WTC11 (cell line): ENCODE measurements around the gene GRAP2. TPM values are rescaled to one million over a fixed set of nuclear protein-coding genes. Genes with fewer than 3 reads are reported as not detected.
"Not testable (repeated sequence)": the region's sequence is repeated elsewhere in the genome, so short reads cannot be mapped to it uniquely, and the experiment has no call there.

Source experiments
- ATAC-seq: fragments of 200-7000 bp; cut with Tn5 transposase; 2 replicates; pipeline ENCODE4 v1.10.0; 2021; ENCODE audit warnings: mild to moderate bottlenecking, moderate library complexity
- CTCF ChIA-PET: fragments of 300-600 bp; sonication (Branson Sonifier 250); formaldehyde crosslinking; loops from one replicate; lab custom pipeline; 2021; ENCODE audit warnings: antibody characterized with exemption; lab: Charles Lee
- POLR2A ChIA-PET: fragments of 350-600 bp; sonication (Branson Sonifier 250); formaldehyde crosslinking; loops from one replicate; lab custom pipeline; 2021; ENCODE audit warnings: antibody characterized with exemption; lab: Charles Lee
- DNase-seq: peaks from one replicate; pipeline ENCODE4 v3.0.0; 2021; ENCODE audit warnings: low spot score
- H3K27ac Mint-ChIP-seq: 2 replicates; pipeline ENCODE4 v1.8.0; 2021; ENCODE audit warnings: mixed read lengths
- H3K27me3 Mint-ChIP-seq: 2 replicates; pipeline ENCODE4 v1.8.0; 2021; ENCODE audit warnings: low read depth, mild to moderate bottlenecking, moderate library complexity, mixed read lengths
- H3K36me3 Mint-ChIP-seq: 2 replicates; pipeline ENCODE4 v1.8.0; 2021; ENCODE audit warnings: mixed read lengths
- H3K4me1 Mint-ChIP-seq: 2 replicates; pipeline ENCODE4 v1.8.0; 2022; ENCODE audit warnings: mixed read lengths
- H3K4me3 Mint-ChIP-seq: 2 replicates; pipeline ENCODE4 v1.8.0; 2021; ENCODE audit warnings: mild to moderate bottlenecking, moderate library complexity, mixed read lengths
- H3K9me3 Mint-ChIP-seq: 2 replicates; pipeline ENCODE4 v1.8.0; 2021; ENCODE audit warnings: mixed read lengths
- AFF4 ChIP-seq: sonication (generic); formaldehyde crosslinking; IDR thresholded peaks from 2 replicates; pipeline ENCODE4 v1.8.1; 2023; ENCODE audit warnings: mild to moderate bottlenecking, missing genetic modification reagents, borderline replicate concordance
- ATF2 ChIP-seq: sonication (generic); formaldehyde crosslinking; IDR thresholded peaks from 2 replicates; pipeline ENCODE4 v1.8.1; 2022; ENCODE audit warnings: low read depth, missing genetic modification reagents, borderline replicate concordance
- CREM ChIP-seq: sonication (generic); formaldehyde crosslinking; IDR thresholded peaks from 2 replicates; pipeline ENCODE4 v1.8.1; 2022; ENCODE audit warnings: mild to moderate bottlenecking, missing genetic modification reagents, moderate library complexity
- E2F5 ChIP-seq: sonication (generic); formaldehyde crosslinking; IDR thresholded peaks from 2 replicates; pipeline ENCODE4 v1.8.1; 2022; ENCODE audit warnings: mild to moderate bottlenecking, moderate library complexity, missing genetic modification reagents
- ERG ChIP-seq: fragments of 250-450 bp; sonication (Bioruptor Pico); IDR thresholded peaks from 2 replicates; pipeline ENCODE4 v1.8.0; 2021; ENCODE audit warnings: mild to moderate bottlenecking
- GRHL2 ChIP-seq: fragments of 250-450 bp; sonication (Bioruptor Pico); IDR thresholded peaks from 2 replicates; pipeline ENCODE4 v1.8.0; 2022; ENCODE audit warnings: mild to moderate bottlenecking, moderate library complexity; ENCODE audit not compliant: insufficient replicate concordance, severe bottlenecking
- IRF1 ChIP-seq: sonication (generic); formaldehyde crosslinking; IDR thresholded peaks from 2 replicates; pipeline ENCODE4 v1.8.0; 2023; ENCODE audit warnings: missing genetic modification reagents
- JUN ChIP-seq: sonication (generic); formaldehyde crosslinking; IDR thresholded peaks from 2 replicates; pipeline ENCODE4 v1.8.0; 2023; ENCODE audit warnings: mild to moderate bottlenecking, missing genetic modification reagents
- MLX ChIP-seq: sonication (generic); formaldehyde crosslinking; IDR thresholded peaks from 2 replicates; pipeline ENCODE4 v1.8.1; 2023; ENCODE audit warnings: mild to moderate bottlenecking, missing genetic modification reagents, moderate library complexity
- MYBL2 ChIP-seq: sonication (generic); formaldehyde crosslinking; IDR thresholded peaks from 2 replicates; pipeline ENCODE4 v1.8.1; 2023; ENCODE audit warnings: mild to moderate bottlenecking, moderate library complexity, missing genetic modification reagents
- NFE2L1 ChIP-seq: sonication (generic); formaldehyde crosslinking; IDR thresholded peaks from 2 replicates; pipeline ENCODE4 v1.8.1; 2023; ENCODE audit warnings: missing genetic modification reagents
- NR3C1 ChIP-seq: sonication (generic); formaldehyde crosslinking; conservative IDR thresholded peaks from 2 replicates; pipeline ENCODE4 v1.8.1; 2023; ENCODE audit warnings: low read depth, mild to moderate bottlenecking, missing genetic modification reagents
- OVOL2 ChIP-seq: fragments of 250-450 bp; sonication (Bioruptor Pico); IDR thresholded peaks from 2 replicates; pipeline ENCODE4 v1.9.0; 2021; ENCODE audit warnings: mild to moderate bottlenecking, borderline replicate concordance
- SMAD3 ChIP-seq: sonication (generic); formaldehyde crosslinking; IDR thresholded peaks from 2 replicates; pipeline ENCODE4 v1.8.0; 2022; ENCODE audit warnings: missing genetic modification reagents, mild to moderate bottlenecking, borderline replicate concordance
- SMAD4 ChIP-seq: sonication (generic); formaldehyde crosslinking; IDR thresholded peaks from 2 replicates; pipeline ENCODE4 v1.8.0; 2022; ENCODE audit warnings: mild to moderate bottlenecking, missing genetic modification reagents
- TEAD4 ChIP-seq: sonication (generic); formaldehyde crosslinking; IDR thresholded peaks from 2 replicates; pipeline ENCODE4 v1.8.0; 2022; ENCODE audit warnings: mild to moderate bottlenecking, missing genetic modification reagents
- TP53 ChIP-seq: sonication (generic); formaldehyde crosslinking; IDR thresholded peaks from 2 replicates; pipeline ENCODE4 v1.8.1; 2023; ENCODE audit warnings: mild to moderate bottlenecking, missing genetic modification reagents
- ZNF121 ChIP-seq: sonication (generic); formaldehyde crosslinking; IDR thresholded peaks from 2 replicates; pipeline ENCODE4 v1.8.0; 2023; ENCODE audit warnings: missing genetic modification reagents
- total RNA-seq: library from RNA; stranded (reverse); gene quantifications from 3 replicates; pipeline ENCODE4 v1.2.3, GENCODE V29; 2021

Gene GRAP2
- total RNA-seq, 1 experiment from 2014 or later: 0.33 TPM

- DNase-seq: no peak
- ChIA-PET POLR2A (no interaction called here), CTCF (interaction anchor here (0.7 kb wide), 1 partner anchor 298 kb away, joined by 5 read pairs; no protein-coding TSS in a partner anchor)
- peaks cover 5% of the 10 kb centered on the region; the same call in 1 of the 2 replicates for H3K9me3 Mint-ChIP-seq
- H3K4me1 Mint-ChIP-seq: no peaks in the 10 kb centered on the region
- H3K27me3 Mint-ChIP-seq: no peaks in the 10 kb centered on the region; the same call in 1 of the 2 replicates
- no peaks in the 10 kb centered on the region for H3K36me3 Mint-ChIP-seq
- ATAC-seq: no peak
- no peak overlapping the region for H3K4me3 Mint-ChIP-seq
- H3K27ac Mint-ChIP-seq: no peak overlapping the region
- no peak for TF ChIP-seq ATF2 (CRISPR knock-in tag)
- no peak for TF ChIP-seq TEAD4 (CRISPR knock-in tag)
- no peak for TF ChIP-seq ERG
- TF ChIP-seq OVOL2 (CRISPR knock-in tag): no peak
- no peak for TF ChIP-seq GRHL2
Measured at GRCh38 chr22:39872548-39872947, 28.3 kb upstream of the GRAP2 start.

- H3K4me3 Mint-ChIP-seq: no peak overlapping the region
- no peaks in the 10 kb centered on the region for H3K4me1 Mint-ChIP-seq
- peaks cover 3% of the 10 kb centered on the region; the same call in 1 of the 2 replicates for H3K9me3 Mint-ChIP-seq
- H3K36me3 Mint-ChIP-seq: no peaks in the 10 kb centered on the region
- ChIA-PET CTCF (no interaction called here), POLR2A (no interaction called here)
- DNase-seq (no peak), ATAC-seq (no peak)
- TF ChIP-seq TEAD4 (CRISPR knock-in tag) (no peak), NFE2L1 (no peak), MYBL2 (no peak), IRF1 (CRISPR knock-in tag) (no peak), ZNF121 (CRISPR knock-in tag) (no peak), E2F5 (CRISPR knock-in tag) (no peak)
- H3K27ac Mint-ChIP-seq: no peak overlapping the region
- no peaks in the 10 kb centered on the region; the same call in none of the 2 replicates for H3K27me3 Mint-ChIP-seq
Measured at GRCh38 chr22:39873965-39874364, 26.9 kb upstream of the GRAP2 start.

- POLR2A ChIA-PET, H3K4me1 Mint-ChIP-seq, DNase-seq, CTCF ChIA-PET, H3K27ac Mint-ChIP-seq, H3K27me3 Mint-ChIP-seq, H3K36me3 Mint-ChIP-seq, ATAC-seq, H3K9me3 Mint-ChIP-seq, H3K4me3 Mint-ChIP-seq: not testable (repeated sequence)
Measured at GRCh38 chr22:39875176-39875885, 25.6 kb upstream of the GRAP2 start.

GRCh38 chr22:39877079-39877845, 23.6 kb upstream of the GRAP2 start:
- Mint-ChIP-seq H3K27ac (no peak overlapping the region), H3K4me1 (no peaks in the 10 kb centered on the region), H3K36me3 (no peaks in the 10 kb centered on the region), H3K9me3 (no peaks in the 10 kb centered on the region), H3K4me3 (no peak overlapping the region), H3K27me3 (no peaks in the 10 kb centered on the region; the same call in none of the 2 replicates)
- DNase-seq: no peak
- CTCF ChIA-PET: no interaction called here
- no peak for ATAC-seq
- POLR2A ChIA-PET: no interaction called here
- TF ChIP-seq SMAD4: no peak
- no peak for TF ChIP-seq NR3C1 (CRISPR knock-in tag)
- no peak for TF ChIP-seq AFF4 (CRISPR knock-in tag)
- TF ChIP-seq SMAD3 (CRISPR knock-in tag): no peak
- no peak for TF ChIP-seq MLX
- no peak for TF ChIP-seq CREM (CRISPR knock-in tag)
- TF ChIP-seq JUN (CRISPR knock-in tag): no peak
- no peak for TF ChIP-seq TP53 (CRISPR knock-in tag)
